ENCODE data around the gene ZBTB7C.

- TF ChIP-seq POLR2AphosphoS5 (IDR thresholded peaks at IDR 0.05) (no peak), POLR2A (IDR thresholded peaks at IDR 0.05) (no peak)
Observed at GRCh38 chr18:48197819-48198218, 211.4 kb downstream of the ZBTB7C start.
